LoVo (cell line): ENCODE results near the gene ARHGAP15.

Source experiments
- DNase-seq: peaks from one replicate; pipeline ENCODE4 v3.0.0-alpha.2; 2016; ENCODE audit warnings: low spot score

The ARHGAP15 gene

GRCh38 chr2:143689541-143689940 lies 560.3 kb downstream of the ARHGAP15 start:
- DNase-seq: no peak

- no peak for DNase-seq
Measured at GRCh38 chr2:143690235-143690634, 561.0 kb downstream of the ARHGAP15 start.

GRCh38 chr2:143691121-143691520 lies 561.9 kb downstream of the ARHGAP15 start:
- DNase-seq: no peak

- no peak for DNase-seq
Measured at GRCh38 chr2:143692162-143692561, 562.9 kb downstream of the ARHGAP15 start.

GRCh38 chr2:143692967-143693366 lies 563.7 kb downstream of the ARHGAP15 start:
- DNase-seq: no peak

- no peak for DNase-seq
Measured at GRCh38 chr2:143694335-143694734, 565.1 kb downstream of the ARHGAP15 start.

GRCh38 chr2:143696651-143697050 lies 567.4 kb downstream of the ARHGAP15 start:
- DNase-seq: no peak

- DNase-seq: no peak
Measured at GRCh38 chr2:143697744-143698143, 568.5 kb downstream of the ARHGAP15 start.

- DNase-seq: no peak
Measured at GRCh38 chr2:143698352-143698751, 569.1 kb downstream of the ARHGAP15 start.

- DNase-seq: no peak
Measured at GRCh38 chr2:143698888-143699570, 569.8 kb downstream of the ARHGAP15 start.

GRCh38 chr2:143700865-143701264 lies 571.6 kb downstream of the ARHGAP15 start:
- DNase-seq: no peak

- DNase-seq: no peak
Measured at GRCh38 chr2:143701785-143702184, 572.6 kb downstream of the ARHGAP15 start.

- DNase-seq: no peak
Measured at GRCh38 chr2:143702931-143703330, 573.7 kb downstream of the ARHGAP15 start.

GRCh38 chr2:143704451-143705106 lies 575.4 kb downstream of the ARHGAP15 start:
- no peak for DNase-seq

- no peak for DNase-seq
Measured at GRCh38 chr2:143705108-143705707, 576.0 kb downstream of the ARHGAP15 start.

- DNase-seq: no peak
Measured at GRCh38 chr2:143706354-143706753, 577.1 kb downstream of the ARHGAP15 start.

- no peak for DNase-seq
Measured at GRCh38 chr2:143708682-143709081, 579.5 kb downstream of the ARHGAP15 start.

GRCh38 chr2:143710196-143710595 lies 581.0 kb downstream of the ARHGAP15 start:
- no peak for DNase-seq

- no peak for DNase-seq
Measured at GRCh38 chr2:143710879-143711278, 581.7 kb downstream of the ARHGAP15 start.

- no peak for DNase-seq
Measured at GRCh38 chr2:143716522-143716921, 587.3 kb downstream of the ARHGAP15 start.

- DNase-seq: no peak
Measured at GRCh38 chr2:143717053-143717452, 587.8 kb downstream of the ARHGAP15 start.

GRCh38 chr2:143717536-143718168 lies 588.4 kb downstream of the ARHGAP15 start:
- DNase-seq: no peak

- no peak for DNase-seq
Measured at GRCh38 chr2:143718745-143719144, 589.5 kb downstream of the ARHGAP15 start.
